ENCODE data around the gene XKR8.

GRCh38 chr1:27934818-27935549, 24.8 kb upstream of the XKR8 start, which contains the start of gene SMPDL3B:
- TF ChIP-seq, protein P1, sequence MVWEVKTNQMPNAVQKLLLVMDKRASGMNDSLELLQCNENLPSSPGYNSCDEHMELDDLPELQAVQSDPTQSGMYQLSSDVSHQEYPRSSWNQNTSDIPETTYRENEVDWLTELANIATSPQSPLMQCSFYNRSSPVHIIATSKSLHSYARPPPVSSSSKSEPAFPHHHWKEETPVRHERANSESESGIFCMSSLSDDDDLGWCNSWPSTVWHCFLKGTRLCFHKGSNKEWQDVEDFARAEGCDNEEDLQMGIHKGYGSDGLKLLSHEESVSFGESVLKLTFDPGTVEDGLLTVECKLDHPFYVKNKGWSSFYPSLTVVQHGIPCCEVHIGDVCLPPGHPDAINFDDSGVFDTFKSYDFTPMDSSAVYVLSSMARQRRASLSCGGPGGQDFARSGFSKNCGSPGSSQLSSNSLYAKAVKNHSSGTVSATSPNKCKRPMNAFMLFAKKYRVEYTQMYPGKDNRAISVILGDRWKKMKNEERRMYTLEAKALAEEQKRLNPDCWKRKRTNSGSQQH (CRISPR knock-in tag; IDR thresholded peaks at IDR 0.05; ENCODE audit: low read depth) = no peak
- TF ChIP-seq ZNF138 (CRISPR knock-in tag; IDR thresholded peaks at IDR 0.05; ENCODE audit: low read depth) = no peak

Measured in HepG2 (cell line).